NCI-H128 (cell line): ENCODE results near the gene YY1.
"Not testable (repeated sequence)": the region's sequence is repeated elsewhere in the genome, so short reads cannot be mapped to it uniquely, and the experiment has no call there.

Source experiments
- DNase-seq: peaks from one replicate; lab custom pipeline; 2025; ENCODE audit not compliant: unreplicated experiment; lab: John Stamatoyannopoulos, UW

The YY1 gene

DNA sequence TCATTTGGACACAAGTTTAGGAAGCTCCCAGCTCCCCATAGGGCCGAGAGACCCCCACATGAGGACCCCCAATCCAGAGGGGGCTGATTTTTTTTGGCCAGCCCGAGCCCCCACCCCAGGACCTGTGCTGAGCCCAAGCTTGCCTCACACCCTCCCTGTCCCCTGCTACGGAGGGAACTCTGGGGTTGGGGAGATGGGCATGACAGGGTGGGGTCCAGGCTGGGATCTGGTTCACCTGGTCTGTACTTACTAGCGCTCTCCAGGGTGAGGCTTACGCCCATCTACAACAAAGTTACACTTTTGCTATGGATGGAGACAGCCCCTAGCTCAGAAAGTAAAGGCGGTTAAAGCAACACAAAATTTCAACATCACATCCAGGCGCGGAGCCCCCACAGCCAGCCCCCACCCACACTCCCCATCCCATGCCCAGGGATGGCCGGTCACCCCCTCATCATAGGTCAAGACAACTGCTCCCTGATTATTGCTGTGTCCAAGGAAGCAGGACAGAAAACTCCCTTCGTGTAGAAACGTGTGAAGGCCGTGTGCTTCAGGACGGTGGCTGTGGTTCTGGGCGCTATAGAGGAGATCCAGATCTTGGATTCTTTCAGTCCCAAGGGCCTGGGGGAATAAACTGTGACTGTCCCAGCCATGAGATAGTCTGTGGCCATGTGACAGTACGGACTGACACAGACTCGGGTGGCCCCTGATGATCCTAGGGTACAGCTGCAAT, 56.6 kb downstream of the YY1 start:
- no peak for DNase-seq

DNA sequence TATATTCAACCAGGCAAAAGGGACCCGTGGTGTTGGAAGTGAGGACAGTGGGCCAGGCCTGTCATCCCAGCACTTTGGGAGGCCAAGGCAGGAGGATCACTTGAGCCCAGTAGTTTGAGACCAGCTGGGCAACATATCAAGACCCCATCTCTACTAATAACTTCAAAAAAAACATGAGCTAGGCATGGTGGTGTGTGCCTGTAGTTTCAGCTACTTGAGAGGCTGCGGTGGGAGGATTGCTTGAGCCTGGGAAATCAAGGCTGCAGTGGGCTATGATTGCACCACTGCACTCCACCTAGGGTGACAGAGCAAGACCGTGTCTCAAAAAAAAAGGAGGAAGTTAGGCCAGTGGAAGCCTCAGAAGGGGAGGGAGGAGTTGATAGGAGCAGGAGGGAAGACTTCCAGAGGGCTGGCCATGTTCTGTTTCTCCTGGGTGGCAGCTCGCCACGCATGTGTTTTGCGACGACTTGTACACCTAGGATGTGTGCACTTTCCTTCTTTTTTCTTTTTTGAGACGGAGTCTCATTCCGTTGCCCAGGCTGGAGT, 57.2 kb downstream of the YY1 start:
- no peak for DNase-seq

DNA sequence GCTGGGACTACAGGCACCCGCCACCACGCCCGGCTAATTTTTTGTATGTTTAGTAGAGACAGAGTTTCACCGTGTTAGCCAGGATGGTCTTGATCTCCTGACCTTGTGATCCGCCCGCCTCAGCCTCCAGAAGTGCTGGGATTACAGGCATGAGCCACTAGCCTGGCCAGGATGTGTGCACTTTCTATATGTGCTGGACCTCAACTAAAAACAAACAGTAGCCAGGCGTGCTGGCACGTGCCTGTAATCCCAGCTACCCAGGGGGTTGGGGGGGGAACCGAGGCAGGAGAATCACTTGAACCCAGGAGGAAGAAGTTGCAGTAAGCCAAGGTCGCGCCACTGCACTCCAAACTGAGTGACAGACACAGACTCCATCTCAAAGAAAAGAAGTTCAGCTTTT, 57.8 kb downstream of the YY1 start:
- not testable (repeated sequence) for DNase-seq

DNA sequence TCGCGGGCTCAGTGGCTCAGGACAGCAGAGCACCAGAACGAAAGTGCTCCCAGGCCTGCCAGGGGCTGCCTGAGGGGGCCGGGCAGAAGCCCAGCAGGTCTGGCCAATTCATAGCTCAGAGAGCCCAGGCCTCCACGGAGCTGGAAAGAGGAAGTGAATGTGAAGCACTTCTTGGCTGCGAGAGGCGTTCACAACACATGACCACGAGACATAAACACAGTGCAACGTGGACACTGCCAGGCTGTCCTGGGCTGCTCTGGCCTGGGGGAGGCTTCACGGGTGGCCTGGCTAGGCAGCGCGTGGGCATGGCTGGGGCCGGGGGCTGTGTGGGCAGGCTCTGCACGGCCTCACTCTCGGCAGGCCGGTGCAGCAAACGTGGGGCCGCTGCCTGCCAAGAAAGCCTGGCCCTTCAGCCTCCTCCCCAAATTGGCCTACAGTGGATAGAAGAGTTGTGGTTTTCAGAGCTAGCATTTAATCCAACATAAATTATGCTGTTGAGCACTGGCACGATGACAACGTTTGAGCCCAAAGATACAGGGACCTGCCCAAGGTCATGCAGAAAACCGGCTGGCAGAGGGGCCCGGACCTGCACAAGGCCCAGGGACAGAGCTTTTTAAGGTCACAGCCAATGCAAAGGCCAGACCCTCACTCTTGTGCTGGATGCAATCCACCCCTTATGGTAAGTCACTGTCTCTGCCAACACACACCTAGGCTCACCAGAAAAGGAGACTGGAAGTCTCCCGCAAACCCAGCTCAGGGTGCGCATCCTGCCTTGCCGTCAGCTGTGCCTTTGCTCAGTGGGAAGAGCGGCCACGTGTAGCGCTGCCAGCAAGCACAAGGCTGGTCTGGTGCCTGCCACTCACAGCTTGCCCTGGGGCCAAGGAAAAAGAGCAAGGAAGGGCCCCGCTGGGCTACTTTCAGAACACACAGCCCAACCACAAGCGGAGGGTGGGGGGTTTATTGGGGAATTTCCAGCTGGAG, 58.7 kb downstream of the YY1 start:
- DNase-seq: no peak

DNA sequence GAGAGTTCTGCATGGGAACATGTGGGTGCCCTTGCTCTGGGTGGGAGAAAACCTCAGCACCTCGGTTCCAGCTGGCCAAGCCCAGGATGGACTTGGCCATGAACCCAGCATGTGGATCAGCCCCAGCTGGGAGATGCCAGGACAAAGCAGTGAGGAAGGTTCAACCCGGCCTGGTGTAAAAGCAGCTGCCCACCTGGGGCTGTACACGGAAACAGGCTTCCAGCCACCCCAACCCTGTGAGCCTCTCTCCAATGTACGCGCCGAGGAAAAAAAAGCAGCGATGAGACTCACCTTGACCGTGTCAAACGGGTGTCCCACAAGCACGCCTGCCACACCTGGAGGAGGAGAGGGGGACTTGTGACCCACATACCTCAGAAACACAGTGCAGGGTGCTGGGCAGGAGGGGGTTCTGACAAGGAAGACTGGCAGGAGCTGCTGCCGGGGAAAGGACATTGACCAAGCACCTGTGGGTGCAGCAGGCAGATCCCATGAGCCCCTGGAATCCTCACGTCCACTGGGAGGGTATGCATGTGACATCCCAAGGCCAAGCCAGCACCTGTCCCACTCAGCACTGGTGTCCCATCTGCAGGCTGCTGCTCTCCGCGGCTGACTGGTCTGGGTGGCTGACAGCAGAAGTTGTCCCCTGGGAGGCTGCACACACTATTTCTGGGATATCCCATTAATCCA, 59.8 kb downstream of the YY1 start:
- no peak for DNase-seq

DNA sequence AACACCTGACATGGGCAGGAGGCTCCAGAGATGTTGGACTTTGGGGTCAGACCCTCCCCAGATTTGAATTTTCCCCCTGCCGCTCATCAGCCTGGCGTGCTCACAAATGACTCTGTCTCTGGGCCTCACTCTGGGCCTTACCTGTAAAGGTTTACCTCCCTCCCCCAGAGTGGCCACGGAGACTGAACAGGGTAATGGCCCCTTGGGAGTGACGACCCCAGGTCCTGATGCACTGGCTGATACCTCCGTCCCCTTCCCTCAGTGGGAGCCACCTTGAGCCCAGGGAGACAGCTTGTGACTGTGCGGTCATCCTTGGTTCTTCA, 60.3 kb downstream of the YY1 start:
- no peak for DNase-seq

DNA sequence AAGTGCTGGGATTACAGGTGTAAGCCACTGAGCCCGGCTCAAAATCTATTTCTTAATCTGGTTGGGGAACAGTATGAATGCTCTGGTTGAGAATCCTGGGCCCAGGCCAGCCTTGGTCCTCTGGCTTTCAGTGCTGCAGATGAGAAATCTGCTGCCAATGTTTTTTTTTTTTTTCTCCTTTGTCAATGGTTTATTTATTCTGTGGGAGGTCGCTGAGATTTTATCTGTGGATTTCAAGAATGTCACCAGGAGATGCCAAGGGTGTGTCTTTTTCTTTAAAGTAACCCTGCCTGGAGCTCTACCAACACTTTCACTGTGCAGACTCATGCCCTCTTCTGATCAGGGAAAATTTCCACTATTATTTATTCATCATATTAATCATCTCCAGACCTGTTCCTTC, 63.7 kb downstream of the YY1 start:
- DNase-seq: no peak

DNA sequence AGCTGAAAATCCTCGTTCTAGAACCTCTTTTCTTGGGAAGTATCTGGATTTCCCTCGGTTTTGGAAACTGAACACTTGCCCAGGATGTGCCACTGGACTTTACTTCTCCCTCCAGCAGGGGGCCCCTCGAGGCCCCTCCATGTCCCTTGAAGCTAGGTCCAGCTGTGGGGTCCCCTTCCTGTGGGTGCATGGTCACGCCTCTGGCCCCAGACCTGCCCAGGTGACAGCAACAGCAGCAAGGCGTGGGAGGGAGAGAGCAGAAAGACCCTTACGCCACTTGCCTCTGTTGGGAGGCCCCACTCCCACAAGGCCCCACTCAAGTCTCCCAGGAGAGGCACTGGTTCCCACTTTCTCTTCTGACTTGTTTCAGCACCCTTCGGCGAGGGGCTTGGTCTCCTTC, 64.2 kb downstream of the YY1 start:
- DNase-seq: no peak

DNA sequence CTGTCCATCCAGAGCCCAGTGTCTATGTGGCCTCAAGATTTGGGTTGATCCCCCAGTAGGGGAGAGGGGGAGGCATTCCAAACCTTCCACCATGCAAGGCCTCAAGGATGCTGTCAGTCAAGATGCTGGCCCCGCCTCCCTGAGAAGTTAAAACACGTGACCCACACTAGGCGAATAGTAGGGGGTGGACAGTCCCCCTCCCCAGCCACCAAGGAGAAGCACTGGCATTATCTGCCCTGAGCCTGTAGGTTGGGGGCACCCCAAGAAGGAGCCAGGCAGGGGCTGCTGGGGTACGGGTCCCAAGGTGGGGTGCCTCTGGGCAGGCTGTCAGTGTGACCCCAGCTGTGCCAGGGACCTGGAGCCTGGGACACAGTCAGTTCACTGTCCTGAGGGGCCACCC, 65.0 kb downstream of the YY1 start:
- DNase-seq: no peak

DNA sequence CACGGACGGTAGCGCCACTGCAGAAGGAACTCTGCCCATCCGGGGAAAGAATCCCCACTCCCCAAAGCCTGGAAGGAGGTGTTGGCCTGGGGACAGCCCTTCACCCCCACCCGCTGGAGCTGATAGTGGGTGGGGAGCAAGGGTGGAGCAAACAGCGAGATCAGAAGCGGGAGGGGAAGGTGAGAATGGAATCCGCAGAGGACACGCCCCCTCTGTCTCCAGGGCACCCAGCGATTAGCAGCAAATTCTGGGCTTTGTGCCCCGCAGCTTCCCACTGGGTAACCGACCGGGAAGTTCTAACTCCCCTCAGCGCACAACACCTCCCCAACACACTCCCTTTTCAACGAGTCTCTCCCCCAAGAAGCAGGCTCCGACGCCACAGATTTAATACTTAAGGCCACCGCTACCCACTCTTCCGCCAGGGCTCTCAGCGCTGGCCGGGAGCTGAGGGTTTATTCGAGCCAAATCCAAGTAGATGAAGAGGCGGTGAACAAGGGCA, 65.9 kb downstream of the YY1 start:
- DNase-seq: peak; percentile 35

DNA sequence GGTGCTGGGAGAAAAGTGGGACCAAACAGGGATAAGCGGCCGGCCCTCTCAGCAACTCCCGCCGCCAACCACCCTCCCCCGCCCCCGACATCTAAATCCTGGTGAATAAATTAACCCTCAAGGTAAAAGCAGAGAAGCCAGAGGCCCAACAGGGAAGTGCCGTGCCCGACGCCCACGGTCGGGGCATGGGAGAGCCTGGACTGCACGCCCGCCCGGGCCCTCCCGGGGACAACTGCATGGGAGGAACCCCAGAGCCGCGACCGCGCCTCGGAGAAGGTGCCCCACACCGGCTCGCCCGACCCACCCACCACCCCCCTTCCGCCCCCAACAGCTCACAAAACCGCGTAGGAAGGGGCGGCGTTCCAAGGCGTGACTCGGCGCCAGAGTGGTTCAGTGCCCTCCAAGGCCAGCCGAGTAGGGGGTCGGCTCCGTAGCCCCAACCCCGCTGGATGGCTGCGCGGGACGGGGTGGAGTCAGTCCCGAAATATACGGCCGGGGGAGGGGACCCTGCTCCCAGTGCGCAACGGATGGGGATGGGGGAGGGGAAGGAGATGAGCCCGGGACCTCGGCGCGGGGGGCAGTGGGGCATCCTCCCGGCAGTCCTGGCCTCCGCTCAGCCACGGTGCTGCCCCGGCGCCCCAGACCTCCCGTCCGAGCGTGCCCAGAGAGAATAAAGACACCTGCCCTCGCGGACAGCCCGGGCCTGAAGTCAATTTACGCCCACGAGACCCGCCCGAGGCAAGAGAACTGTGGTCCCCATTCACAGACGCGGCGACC, 66.6 kb downstream of the YY1 start:
- no peak for DNase-seq

DNA sequence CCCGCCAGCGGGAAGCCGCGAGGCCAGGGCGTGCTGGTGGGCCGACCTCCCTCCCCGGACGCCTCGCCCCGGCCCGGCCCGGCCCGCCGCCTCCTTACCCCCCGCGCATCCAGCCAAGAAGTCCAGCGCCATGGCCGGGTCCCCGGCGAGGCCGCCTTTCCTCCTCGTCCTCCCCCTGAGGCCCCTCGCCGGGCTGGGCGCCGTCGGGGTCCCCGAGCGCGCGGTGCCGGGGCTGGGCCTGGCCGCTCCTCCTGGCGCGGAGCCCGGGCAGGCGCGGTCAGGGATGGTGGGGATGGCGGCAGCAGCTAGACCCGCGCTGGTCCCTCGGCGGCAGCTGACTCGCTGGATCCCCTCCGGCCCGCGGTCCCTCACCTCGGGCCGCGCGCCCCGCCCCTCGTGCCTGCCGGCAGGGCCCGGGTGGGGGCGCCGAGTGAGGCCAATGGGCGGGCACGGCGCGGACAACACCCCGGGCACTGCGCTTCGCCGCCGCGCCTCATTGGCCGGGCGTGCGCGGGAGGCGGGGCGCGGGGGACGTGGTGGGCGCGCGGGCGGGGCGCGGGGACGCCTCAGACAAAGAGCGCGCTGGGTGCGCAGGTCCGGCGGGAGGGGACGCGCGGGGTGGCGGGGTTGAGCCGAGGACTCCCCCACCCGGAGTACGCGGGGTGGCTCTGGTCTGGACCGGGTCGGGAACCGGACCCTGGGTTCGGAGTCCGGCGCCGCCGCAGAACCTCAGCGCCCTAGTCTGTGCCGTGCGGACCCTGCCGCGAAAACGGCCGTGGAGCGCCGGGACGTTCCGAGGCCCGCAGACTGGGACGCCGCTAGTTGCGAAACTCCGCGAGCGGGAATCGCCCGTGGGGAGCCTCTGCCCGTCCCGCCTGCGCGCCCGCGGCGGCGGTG, 67.4 kb downstream of the YY1 start, which contains the start of gene SLC25A29:
TSS of gene SLC25A29 (minus strand) at position 344 of the 897 bp plus-strand sequence. CDS start at position 132, 212 bp downstream.
- DNase-seq: peak; percentile 88

DNA sequence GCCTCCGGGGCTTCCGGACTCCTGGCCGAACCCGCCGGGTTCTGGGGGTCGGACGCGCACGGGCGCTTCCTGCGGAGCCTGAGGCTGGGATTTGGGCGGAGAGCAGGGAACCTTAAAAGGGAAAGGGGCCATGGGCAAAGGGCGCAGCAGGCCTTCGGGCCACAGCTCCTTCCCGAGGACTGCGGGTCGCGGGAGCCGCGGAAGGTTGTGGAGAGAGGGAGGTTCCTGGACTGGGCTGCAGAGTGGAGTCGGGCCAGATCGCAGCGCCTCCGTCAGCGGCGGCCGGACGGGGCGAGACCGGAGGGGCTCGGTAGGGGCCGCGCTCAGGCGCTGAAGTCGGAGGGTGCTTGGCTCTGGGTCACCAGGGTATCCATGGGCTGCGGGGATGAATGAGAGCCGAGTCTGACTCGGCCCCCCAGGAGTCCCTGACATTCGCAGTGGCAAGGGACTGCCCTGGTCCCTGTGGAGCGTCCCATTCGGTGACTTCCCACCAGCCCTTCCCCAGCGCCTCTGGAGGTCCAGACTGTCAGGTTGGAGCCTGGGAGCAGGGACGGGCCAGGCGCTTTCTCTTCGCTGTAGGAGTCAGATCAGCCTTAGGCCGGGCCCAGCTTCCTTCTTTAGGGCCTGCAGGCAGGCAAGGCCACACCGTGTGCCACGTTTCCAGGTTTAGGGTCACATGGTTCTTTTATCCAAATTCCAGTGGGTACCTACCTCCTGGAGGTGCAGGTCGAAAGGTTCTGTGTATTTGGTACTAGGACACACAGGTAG, 68.2 kb downstream of the YY1 start:
- no peak for DNase-seq

DNA sequence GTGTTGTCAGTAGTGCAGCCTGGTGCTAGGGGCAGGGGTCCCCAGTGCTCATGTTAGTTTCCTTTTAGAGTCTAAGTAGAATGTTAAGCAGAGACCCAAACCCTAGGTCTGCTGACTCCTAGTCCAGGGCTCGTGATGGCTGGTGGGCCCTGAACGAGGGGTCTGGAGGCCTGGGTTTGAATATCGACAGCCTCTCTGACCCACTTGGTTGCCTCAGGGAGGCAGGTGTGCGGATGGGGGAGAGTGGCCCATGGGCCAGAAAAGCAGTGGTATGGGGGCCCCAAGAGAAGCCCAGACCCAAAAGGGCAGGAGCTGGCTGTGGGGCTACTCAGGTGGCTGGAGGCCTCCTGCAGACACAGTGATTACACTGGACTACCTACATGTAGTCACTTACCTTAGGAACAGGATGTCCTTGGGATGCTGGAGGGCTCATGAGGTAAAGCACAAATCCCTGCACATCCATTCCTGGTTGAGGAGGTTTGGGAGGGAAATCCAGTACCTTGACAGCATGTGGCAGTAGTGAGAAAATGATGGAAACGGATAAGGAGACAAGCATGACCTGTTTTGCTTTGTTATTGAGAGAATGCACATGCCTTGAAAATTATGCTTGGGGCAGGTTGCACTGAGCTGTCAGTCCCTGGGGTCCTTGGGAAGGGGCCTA, 69.0 kb downstream of the YY1 start:
- DNase-seq: no peak

DNA sequence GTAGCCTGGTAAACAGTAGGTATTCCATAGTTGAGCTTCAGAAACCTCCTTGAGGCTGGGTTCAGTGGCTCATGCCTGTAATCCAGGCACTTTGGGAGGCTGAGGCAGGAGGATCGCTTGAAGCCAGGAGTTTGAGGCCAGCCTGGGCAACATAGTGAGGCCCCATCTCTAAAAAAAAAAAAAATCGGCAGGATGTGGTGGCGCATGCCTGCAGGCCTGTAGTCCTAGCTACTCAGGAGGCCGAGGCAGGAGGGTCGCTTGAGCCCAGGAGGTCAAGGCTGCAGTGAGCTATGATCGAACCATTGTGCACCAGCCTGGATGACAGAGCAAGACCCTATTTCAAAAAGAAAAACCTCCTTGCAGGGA, 69.5 kb downstream of the YY1 start:
- not testable (repeated sequence) for DNase-seq

DNA sequence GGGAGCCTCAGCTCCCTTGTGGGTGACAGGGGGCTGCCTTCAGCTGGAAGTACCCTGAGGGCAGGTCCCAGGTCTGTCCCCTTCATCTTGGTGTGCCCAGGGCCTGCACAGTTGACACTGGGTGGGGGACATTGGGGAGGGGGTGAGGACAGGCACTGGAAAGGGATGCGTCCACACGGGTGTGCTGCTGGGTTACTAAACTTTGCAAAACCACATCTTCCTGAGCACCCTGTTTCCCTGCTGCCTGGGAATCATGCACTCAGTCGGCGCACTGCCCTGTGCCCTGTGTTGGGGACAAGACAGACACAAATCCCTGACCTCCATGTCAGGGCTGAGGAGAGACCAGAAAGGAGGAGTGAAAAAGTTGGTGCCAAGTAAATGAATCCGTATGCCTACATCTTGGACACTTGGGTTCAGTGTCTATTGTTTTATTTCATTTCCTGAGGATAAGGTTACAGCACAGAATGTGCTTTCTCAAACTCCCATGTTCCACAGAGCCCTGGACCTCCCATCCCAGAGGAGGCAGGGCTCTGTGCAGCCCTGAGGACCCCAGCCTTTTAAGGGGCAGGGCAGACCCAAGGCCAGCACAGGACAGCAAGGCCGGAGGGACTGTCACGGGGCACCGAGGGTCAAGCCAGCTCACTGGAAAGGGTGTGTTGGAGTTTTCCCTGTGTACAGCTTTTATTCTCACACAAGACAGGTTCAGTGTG, 70.2 kb downstream of the YY1 start:
- no peak for DNase-seq

DNA sequence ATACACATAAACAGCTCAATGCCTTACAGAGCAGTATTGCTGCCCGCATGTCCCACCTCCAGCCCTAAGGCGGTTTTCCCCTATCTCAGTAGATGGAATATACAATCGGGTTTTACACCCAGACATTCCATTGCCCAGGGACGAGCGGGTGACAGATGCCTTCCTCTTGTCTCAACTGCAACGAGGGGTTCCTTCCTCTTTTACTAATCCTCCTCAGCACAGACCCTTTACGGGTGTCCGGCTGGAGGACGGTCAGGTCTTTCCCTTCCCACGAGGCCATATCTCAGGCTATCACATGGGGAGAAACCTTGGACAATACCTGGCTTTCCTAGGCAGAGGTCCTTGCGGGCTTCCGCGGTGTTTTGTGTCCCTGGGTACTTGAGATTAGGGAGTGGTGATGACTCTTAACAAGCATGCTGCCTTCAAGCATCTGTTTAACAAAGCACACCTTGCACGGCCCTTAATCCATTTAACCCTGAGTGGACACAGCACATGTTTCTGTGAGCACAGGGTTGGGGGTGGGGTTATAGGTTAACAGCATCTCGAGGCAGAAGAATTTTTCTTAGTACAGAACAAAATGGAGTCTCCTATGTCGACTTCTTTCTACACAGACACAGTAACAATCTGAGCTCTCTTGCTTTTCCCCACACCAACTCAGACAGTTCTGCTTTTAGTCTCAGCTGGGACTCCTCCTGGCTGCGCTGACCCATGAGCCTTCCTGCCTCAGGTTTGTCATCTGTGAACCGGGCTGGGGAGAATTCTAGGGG, 73.3 kb downstream of the YY1 start:
- not testable (repeated sequence) for DNase-seq
